Neural progenitor cell (in vitro differentiated cells): ENCODE measurements around the gene KBTBD2.

Experiments used
- CTCF ChIP-seq: fragments of 200-600 bp; sonication (generic); IDR thresholded peaks from 2 replicates; pipeline ENCODE4 v1.5.1; 2017; ENCODE audit warnings: antibody characterized with exemption, mild to moderate bottlenecking
- EZH2 ChIP-seq: fragments of 200-600 bp; sonication (generic); IDR thresholded peaks from 2 replicates; pipeline ENCODE4 v1.6.1; 2017; ENCODE audit warnings: antibody characterized with exemption, mild to moderate bottlenecking, moderate library complexity

GRCh38 chr7:32869716-32870115 is 21.8 kb downstream of the KBTBD2 start:
- TF ChIP-seq CTCF: no peak
- TF ChIP-seq EZH2: no peak
